Measurements from ENCODE around the gene PRDM16.

PRDM16 gene

DNA sequence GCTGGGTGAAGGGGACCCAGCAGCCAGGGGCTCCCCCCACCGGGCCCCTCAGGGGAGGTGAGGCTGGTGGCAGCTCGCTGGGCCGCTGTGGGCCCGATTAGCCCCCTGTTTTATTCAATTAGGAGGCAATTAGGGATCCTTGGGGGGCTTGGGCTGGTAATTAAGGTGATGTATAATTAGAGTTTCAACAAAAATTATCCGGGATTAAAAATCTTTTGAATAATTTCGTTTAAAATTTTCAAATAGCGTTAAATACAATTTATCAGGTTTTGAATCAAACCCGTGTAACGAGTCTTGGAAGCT lies 4.1 kb downstream of the PRDM16 start:
- H3K9me3 ChIP-seq (ENCODE audit: low read length): no peaks in the 10 kb centered on the region
- H2AFZ ChIP-seq (ENCODE audit: low read length): no peak overlapping the region
- H3K9ac ChIP-seq (ENCODE audit: low read length): no peak overlapping the region
- no peaks in the 10 kb centered on the region for H3K79me2 ChIP-seq (ENCODE audit: insufficient read depth, low read length)
- no peak overlapping the region for H3K27ac ChIP-seq (ENCODE audit: low read depth, low read length, poor library complexity, severe bottlenecking)
- no peak for TF ChIP-seq EZH2 (IDR thresholded peaks at IDR 0.05; ENCODE audit: borderline replicate concordance, low read length)
- no peaks in the 10 kb centered on the region for H3F3A ChIP-seq (ENCODE audit: insufficient read depth, low read length)
- no peaks in the 10 kb centered on the region for H4K20me1 ChIP-seq (ENCODE audit: insufficient read depth, low read length)
- H3K4me3 ChIP-seq (ENCODE audit: low read depth, low read length, poor library complexity, severe bottlenecking): no peak overlapping the region
- no peaks in the 10 kb centered on the region for H3K36me3 ChIP-seq (ENCODE audit: insufficient read depth, low read length)
- H3K27me3 ChIP-seq (ENCODE audit: insufficient read depth, low read length): no peaks in the 10 kb centered on the region
- no peak overlapping the region for H3K4me2 ChIP-seq (ENCODE audit: low read length)
- no peaks in the 10 kb centered on the region for H3K9me2 ChIP-seq (ENCODE audit: low read depth, low read length)
- no peaks in the 10 kb centered on the region for H3K4me1 ChIP-seq (ENCODE audit: insufficient read depth, low read length, severe bottlenecking)

DNA sequence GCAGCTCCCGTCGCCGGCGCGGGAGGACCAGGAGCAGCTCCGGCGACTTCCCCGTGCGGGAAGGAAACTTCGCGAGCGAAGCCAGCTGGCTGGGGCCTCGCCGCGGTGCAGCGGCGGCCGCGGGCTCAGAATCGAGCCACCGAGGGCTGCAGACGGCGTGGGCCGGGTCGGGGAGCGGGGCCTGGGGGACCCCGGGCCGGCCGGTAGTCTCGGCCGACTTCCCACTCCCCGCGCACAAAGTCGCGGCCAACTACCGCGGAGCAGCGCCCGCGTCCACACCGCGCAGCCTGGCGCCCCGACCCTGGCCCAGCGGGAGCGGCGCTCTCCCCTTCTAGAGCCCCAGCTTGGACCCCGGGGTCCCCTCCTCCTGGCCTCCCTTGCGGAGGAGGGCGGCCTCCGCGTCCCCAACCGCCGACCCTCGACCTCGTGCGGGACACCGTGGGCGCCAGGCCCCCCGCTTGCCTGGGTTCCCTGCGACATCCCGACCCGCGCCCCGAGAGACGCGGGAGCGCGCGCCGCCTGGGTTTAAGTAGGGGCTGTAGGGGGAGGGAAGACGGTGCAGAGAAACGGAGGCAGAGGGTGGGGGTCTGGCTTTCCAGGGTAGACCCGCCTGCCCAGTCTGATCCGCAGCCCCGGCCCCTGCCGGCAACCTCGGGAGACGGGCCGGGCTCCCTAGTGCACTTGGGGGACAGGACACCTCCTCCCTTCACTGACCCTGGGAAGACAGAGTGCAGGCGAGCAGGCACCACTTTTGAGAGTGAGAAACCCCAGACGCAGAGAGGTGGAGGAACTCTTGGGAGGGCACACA lies 4.7 kb downstream of the PRDM16 start:
- H4K20me1 ChIP-seq (ENCODE audit: insufficient read depth, low read length): no peaks in the 10 kb centered on the region
- no peak overlapping the region for H3K4me3 ChIP-seq (ENCODE audit: low read depth, low read length, poor library complexity, severe bottlenecking)
- no peaks in the 10 kb centered on the region for H3K27me3 ChIP-seq (ENCODE audit: insufficient read depth, low read length)
- H2AFZ ChIP-seq (ENCODE audit: low read length): no peak overlapping the region
- no peak overlapping the region for H3K27ac ChIP-seq (ENCODE audit: low read depth, low read length, poor library complexity, severe bottlenecking)
- H3K9me3 ChIP-seq (ENCODE audit: low read length): no peaks in the 10 kb centered on the region
- H3K9ac ChIP-seq (ENCODE audit: low read length): no peak overlapping the region
- no peaks in the 10 kb centered on the region for H3K9me2 ChIP-seq (ENCODE audit: low read depth, low read length)
- no peaks in the 10 kb centered on the region for H3K36me3 ChIP-seq (ENCODE audit: insufficient read depth, low read length)
- TF ChIP-seq, protein P1, sequence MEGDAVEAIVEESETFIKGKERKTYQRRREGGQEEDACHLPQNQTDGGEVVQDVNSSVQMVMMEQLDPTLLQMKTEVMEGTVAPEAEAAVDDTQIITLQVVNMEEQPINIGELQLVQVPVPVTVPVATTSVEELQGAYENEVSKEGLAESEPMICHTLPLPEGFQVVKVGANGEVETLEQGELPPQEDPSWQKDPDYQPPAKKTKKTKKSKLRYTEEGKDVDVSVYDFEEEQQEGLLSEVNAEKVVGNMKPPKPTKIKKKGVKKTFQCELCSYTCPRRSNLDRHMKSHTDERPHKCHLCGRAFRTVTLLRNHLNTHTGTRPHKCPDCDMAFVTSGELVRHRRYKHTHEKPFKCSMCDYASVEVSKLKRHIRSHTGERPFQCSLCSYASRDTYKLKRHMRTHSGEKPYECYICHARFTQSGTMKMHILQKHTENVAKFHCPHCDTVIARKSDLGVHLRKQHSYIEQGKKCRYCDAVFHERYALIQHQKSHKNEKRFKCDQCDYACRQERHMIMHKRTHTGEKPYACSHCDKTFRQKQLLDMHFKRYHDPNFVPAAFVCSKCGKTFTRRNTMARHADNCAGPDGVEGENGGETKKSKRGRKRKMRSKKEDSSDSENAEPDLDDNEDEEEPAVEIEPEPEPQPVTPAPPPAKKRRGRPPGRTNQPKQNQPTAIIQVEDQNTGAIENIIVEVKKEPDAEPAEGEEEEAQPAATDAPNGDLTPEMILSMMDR (IDR thresholded peaks at IDR 0.05; ENCODE audit: low read length): no peak
- no peak for TF ChIP-seq EZH2 (IDR thresholded peaks at IDR 0.05; ENCODE audit: borderline replicate concordance, low read length)
- no peaks in the 10 kb centered on the region for H3K79me2 ChIP-seq (ENCODE audit: insufficient read depth, low read length)
- H3K4me1 ChIP-seq (ENCODE audit: insufficient read depth, low read length, severe bottlenecking): no peaks in the 10 kb centered on the region
- H3K4me2 ChIP-seq (ENCODE audit: low read length): no peak overlapping the region
- H3F3A ChIP-seq (ENCODE audit: insufficient read depth, low read length): no peaks in the 10 kb centered on the region

DNA sequence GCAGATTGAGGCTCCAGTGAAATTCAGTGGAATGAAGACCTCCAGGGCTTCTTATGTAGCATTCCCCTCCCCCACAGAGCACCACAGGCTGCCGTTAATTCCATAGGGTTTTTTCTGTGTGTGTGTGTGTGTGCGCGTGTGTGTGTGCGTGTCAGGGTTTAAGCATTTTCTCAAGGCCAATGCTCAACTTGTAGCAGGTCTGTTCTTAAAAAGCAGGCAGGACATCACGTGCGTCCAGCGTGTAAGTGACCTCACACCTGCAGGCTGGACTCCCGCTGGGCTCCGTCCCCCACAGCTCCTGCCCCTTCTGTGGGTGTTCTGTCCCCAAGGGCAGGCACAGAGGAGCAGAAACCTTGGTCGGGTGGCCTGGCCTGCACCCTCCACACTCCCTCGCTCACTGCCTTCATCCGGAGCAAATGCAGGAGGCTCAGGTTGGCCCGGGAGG lies 5.3 kb downstream of the PRDM16 start:
- Histone ChIP-seq H3K9me3 (ENCODE audit: low read length) (no peaks in the 10 kb centered on the region), H3F3A (ENCODE audit: insufficient read depth, low read length) (no peaks in the 10 kb centered on the region), H3K27me3 (ENCODE audit: insufficient read depth, low read length) (no peaks in the 10 kb centered on the region), H3K36me3 (ENCODE audit: insufficient read depth, low read length) (no peaks in the 10 kb centered on the region), H3K9ac (ENCODE audit: low read length) (no peak overlapping the region), H3K4me2 (ENCODE audit: low read length) (no peak overlapping the region), H3K4me1 (ENCODE audit: insufficient read depth, low read length, severe bottlenecking) (no peaks in the 10 kb centered on the region), H3K9me2 (ENCODE audit: low read depth, low read length) (no peaks in the 10 kb centered on the region), H4K20me1 (ENCODE audit: insufficient read depth, low read length) (no peaks in the 10 kb centered on the region), H2AFZ (ENCODE audit: low read length) (no peak overlapping the region), H3K79me2 (ENCODE audit: insufficient read depth, low read length) (no peaks in the 10 kb centered on the region), H3K4me3 (ENCODE audit: low read depth, low read length, poor library complexity, severe bottlenecking) (no peak overlapping the region), H3K27ac (ENCODE audit: low read depth, low read length, poor library complexity, severe bottlenecking) (no peak overlapping the region)
- TF ChIP-seq EZH2 (IDR thresholded peaks at IDR 0.05; ENCODE audit: borderline replicate concordance, low read length): no peak
- TF ChIP-seq, protein P1 (IDR thresholded peaks at IDR 0.05; ENCODE audit: low read length): no peak

DNA sequence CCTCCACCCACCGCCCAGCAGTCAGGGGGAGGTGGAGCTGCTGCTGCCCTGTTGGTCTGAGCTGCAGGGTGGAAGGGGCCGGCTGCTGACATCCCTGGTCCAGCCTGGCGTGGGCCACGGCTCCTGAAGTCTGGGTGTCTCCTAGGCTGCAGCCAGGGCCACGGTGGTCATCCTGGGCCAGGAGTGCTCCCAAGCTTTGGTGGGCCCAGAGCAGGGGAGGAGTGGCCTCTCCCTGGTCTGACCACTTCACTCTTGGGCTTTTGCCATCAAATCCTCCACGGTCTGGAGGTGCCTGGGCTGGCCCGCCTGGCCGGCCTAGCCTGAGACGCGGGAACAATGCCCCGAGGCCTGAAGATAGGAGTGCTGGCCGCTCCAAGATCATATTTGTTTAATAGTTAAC lies 5.8 kb downstream of the PRDM16 start:
- no peak overlapping the region for H3K4me2 ChIP-seq (ENCODE audit: low read length)
- no peak overlapping the region for H2AFZ ChIP-seq (ENCODE audit: low read length)
- H3F3A ChIP-seq (ENCODE audit: insufficient read depth, low read length): no peaks in the 10 kb centered on the region
- no peaks in the 10 kb centered on the region for H3K9me2 ChIP-seq (ENCODE audit: low read depth, low read length)
- H3K79me2 ChIP-seq (ENCODE audit: insufficient read depth, low read length): no peaks in the 10 kb centered on the region
- no peaks in the 10 kb centered on the region for H3K27me3 ChIP-seq (ENCODE audit: insufficient read depth, low read length)
- no peak overlapping the region for H3K9ac ChIP-seq (ENCODE audit: low read length)
- TF ChIP-seq EZH2 (IDR thresholded peaks at IDR 0.05; ENCODE audit: borderline replicate concordance, low read length): no peak
- TF ChIP-seq, protein P1 (IDR thresholded peaks at IDR 0.05; ENCODE audit: low read length): no peak
- H3K4me3 ChIP-seq (ENCODE audit: low read depth, low read length, poor library complexity, severe bottlenecking): no peak overlapping the region
- H3K36me3 ChIP-seq (ENCODE audit: insufficient read depth, low read length): no peaks in the 10 kb centered on the region
- no peaks in the 10 kb centered on the region for H3K9me3 ChIP-seq (ENCODE audit: low read length)
- no peak overlapping the region for H3K27ac ChIP-seq (ENCODE audit: low read depth, low read length, poor library complexity, severe bottlenecking)
- no peaks in the 10 kb centered on the region for H3K4me1 ChIP-seq (ENCODE audit: insufficient read depth, low read length, severe bottlenecking)
- no peaks in the 10 kb centered on the region for H4K20me1 ChIP-seq (ENCODE audit: insufficient read depth, low read length)

All from OCI-LY1 (cell line).